ENCODE results near the gene TOX2.

GRCh38 chr20:44015733-44016103 lies 101.1 kb downstream of the TOX2 start:
- no peak for TF ChIP-seq CTCF (conservative IDR thresholded peaks at IDR 0.05; ENCODE audit: low read depth, low read length)
- no peak for TF ChIP-seq EZH2 (IDR thresholded peaks at IDR 0.05; ENCODE audit: borderline replicate concordance, low read depth, low read length, poor library complexity, severe bottlenecking)

Data from A673 (cell line).